ENCODE measurements around the gene TAF6. TPM values are rescaled to one million over a fixed set of nuclear protein-coding genes. Genes with fewer than 3 reads are reported as not detected.

The TAF6 gene
- total and polyA plus RNA-seq, 12 donors = 23.5 to 43.3 (median 31.0) TPM

DNA sequence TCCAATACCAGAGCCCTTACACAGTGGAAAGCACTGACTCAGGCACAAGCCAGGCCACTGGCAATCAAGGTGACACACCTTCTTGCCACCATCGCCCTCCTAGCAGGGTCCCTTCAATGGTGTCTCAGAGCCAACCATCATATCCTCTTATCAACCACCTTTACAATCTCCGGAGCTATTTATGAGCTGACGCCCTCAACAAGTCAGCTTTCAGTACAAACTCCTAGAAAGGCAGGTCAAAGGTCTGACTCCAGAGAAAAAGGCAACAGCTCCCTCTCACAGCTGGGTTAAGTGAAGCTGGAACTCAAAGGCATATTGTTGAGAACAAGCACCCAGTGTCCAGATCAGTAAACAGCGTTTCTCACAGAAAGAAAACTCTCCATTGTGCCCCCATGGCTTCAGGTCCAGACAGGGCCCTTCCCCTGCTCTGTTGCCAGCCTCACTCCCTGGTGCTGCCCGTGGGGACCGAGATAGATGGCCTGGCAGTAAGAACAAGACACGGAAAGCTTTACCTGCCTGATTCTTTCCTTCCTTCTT is 40.1 kb downstream of the TAF6 start:
- ATAC-seq = no peak
- DNase-seq = no peak
- no peaks in the 10 kb centered on the region for H3K27me3 ChIP-seq
- peaks cover 7 to 42% (median 32%) of the 10 kb centered on the region in 9 donors for H3K4me1 ChIP-seq
- intact Hi-C loops (cut with DNase I) = no loop called here
- H3K9me3 ChIP-seq = no peaks in the 10 kb centered on the region
- H3K36me3 ChIP-seq = peaks cover 4 to 62% (median 41%) of the 10 kb centered on the region in 9 donors
- H3K27ac ChIP-seq = no peak overlapping the region
- no peak overlapping the region for H3K4me3 ChIP-seq
- TF ChIP-seq, protein P1, sequence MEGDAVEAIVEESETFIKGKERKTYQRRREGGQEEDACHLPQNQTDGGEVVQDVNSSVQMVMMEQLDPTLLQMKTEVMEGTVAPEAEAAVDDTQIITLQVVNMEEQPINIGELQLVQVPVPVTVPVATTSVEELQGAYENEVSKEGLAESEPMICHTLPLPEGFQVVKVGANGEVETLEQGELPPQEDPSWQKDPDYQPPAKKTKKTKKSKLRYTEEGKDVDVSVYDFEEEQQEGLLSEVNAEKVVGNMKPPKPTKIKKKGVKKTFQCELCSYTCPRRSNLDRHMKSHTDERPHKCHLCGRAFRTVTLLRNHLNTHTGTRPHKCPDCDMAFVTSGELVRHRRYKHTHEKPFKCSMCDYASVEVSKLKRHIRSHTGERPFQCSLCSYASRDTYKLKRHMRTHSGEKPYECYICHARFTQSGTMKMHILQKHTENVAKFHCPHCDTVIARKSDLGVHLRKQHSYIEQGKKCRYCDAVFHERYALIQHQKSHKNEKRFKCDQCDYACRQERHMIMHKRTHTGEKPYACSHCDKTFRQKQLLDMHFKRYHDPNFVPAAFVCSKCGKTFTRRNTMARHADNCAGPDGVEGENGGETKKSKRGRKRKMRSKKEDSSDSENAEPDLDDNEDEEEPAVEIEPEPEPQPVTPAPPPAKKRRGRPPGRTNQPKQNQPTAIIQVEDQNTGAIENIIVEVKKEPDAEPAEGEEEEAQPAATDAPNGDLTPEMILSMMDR (IDR thresholded peaks at IDR 0.05) = no peak
- WGBS, 2 donors = 68 to 72% methylated on average over 7 of the region's 7 CpGs

DNA sequence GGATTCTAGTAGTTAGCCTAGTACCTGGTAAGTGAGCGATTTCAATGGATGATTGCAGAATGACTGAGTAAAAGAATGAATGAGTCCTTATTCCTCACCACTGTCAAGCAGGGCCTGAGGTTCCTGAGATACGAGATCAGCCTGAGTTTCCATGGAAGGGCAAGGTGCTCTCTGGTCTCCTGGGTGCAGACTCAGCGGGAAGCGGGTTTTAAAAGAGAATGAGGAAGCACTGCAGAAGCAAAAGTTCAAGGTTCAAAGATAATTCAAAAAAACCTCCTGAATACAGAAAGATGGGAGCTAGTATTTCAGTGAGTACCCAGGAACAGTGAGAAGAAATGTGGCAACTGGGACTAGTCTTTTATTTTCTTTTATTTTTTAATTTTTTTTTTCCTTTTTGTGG is 42.0 kb downstream of the TAF6 start:
- DNase-seq (no peak), ATAC-seq (no peak)
- peaks cover 7 to 33% (median 25%) of the 10 kb centered on the region in 9 donors for H3K4me1 ChIP-seq
- TF ChIP-seq, protein P1 (IDR thresholded peaks at IDR 0.05) = no peak
- H3K9me3 ChIP-seq = peaks cover 0 to 16% (median 8%) of the 10 kb centered on the region in 11 donors
- H3K4me3 ChIP-seq = no peak overlapping the region
- H3K36me3 ChIP-seq = peaks cover 11 to 81% (median 60%) of the 10 kb centered on the region in 9 donors
- no peak overlapping the region for H3K27ac ChIP-seq
- intact Hi-C loops (cut with DNase I) = no loop called here
- H3K27me3 ChIP-seq = no peaks in the 10 kb centered on the region
- WGBS, 2 donors = 92 to 97% methylated on average over 4 of the region's 4 CpGs

DNA sequence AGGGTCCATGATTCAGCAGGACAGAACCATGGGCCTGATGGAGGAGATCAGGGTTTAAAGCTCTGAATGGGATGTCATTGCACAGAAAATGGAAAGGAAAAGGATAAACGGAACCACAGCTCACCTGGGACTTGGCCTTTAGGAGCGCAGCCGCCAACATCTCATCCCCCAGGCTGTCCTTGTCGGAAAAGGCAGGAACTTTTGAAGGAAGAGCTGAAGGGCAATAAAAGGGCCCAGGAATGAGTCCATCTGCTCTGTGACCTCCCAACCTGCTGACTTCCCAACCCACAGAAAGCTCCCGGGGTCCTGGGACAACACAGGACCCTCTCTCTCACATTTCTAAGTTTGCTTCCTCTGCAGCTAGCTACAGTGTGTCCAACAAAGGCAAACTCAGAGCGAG is 43.7 kb downstream of the TAF6 start:
- no peak overlapping the region for H3K27ac ChIP-seq
- no peak for DNase-seq
- H3K4me3 ChIP-seq = no peak overlapping the region
- intact Hi-C loops (cut with DNase I) = no loop called here
- 93 to 98% methylated on average over 6 of the region's 6 CpGs for WGBS, 2 donors
- TF ChIP-seq, protein P1 (IDR thresholded peaks at IDR 0.05) = no peak
- H3K4me1 ChIP-seq = peaks cover 5 to 23% (median 16%) of the 10 kb centered on the region in 9 donors
- H3K9me3 ChIP-seq = peaks cover 2 to 34% (median 26%) of the 10 kb centered on the region in 11 donors
- ATAC-seq = no peak
- peaks cover 24 to 99% (median 78%) of the 10 kb centered on the region in 9 donors for H3K36me3 ChIP-seq
- H3K27me3 ChIP-seq = no peaks in the 10 kb centered on the region

DNA sequence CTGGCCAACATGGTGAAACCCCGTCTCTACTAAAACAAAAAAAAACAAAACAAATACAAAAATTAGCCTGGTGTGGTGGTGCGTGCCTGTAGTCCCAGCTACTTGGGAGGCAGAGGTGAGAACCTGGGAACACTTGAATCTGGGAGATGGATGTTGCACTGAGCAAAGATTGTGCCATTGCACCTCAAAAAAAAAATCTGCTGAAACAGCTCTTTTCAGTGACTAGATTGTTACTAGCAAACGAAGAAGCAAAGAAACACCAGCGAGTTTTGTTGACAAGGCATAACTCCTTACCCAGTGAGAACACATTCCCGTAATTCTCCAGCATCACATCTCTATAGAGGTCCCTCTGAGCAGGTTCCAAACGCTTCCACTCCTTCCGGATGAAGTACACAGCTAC is 44.3 kb downstream of the TAF6 start:
- intact Hi-C loops (cut with DNase I) = no loop called here
- Histone ChIP-seq H3K27me3 (no peaks in the 10 kb centered on the region), H3K4me1 (peaks cover 0 to 18% (median 10%) of the 10 kb centered on the region in 9 donors), H3K9me3 (peaks cover 2 to 40% (median 32%) of the 10 kb centered on the region in 11 donors), H3K27ac (no peak overlapping the region), H3K4me3 (no peak overlapping the region), H3K36me3 (peaks cover 29 to 100% (median 84%) of the 10 kb centered on the region in 9 donors)
- no peak for ATAC-seq
- TF ChIP-seq, protein P1 (IDR thresholded peaks at IDR 0.05) = no peak
- no peak for DNase-seq
- 96% methylated on average over 7 of the region's 7 CpGs for WGBS, 2 donors

All from heart right ventricle (tissue), 16 donors.